H9 (cell line): Measurements from ENCODE around the gene NT5C3A. TPM values are rescaled to one million over a fixed set of nuclear protein-coding genes. Genes with fewer than 3 reads are reported as not detected.

Experiments
- DNase-seq: peaks from one replicate; pipeline ENCODE4 v3.0.0-alpha.2; 2017
- H2AFZ ChIP-seq: one replicate; pipeline ENCODE4 v1.6.1; 2013; ENCODE audit warnings: mild to moderate bottlenecking, low read length, control low read depth, moderate library complexity
- H2AK5ac ChIP-seq: 2 replicates; pipeline ENCODE4 v1.6.1; 2013; ENCODE audit warnings: low read length, control low read depth, mixed read lengths; ENCODE audit not compliant: insufficient read length
- H2BK120ac ChIP-seq: one replicate; pipeline ENCODE4 v1.6.1; 2013; ENCODE audit warnings: low read depth, mild to moderate bottlenecking, low read length, control low read depth, inconsistent platforms; ENCODE audit not compliant: poor library complexity, severe bottlenecking
- H2BK12ac ChIP-seq: 2 replicates; pipeline ENCODE4 v1.6.1; 2013; ENCODE audit warnings: low read length, control low read depth, mixed read lengths, low read depth; ENCODE audit not compliant: insufficient read length
- H2BK15ac ChIP-seq: 2 replicates; pipeline ENCODE4 v1.6.1; 2013; ENCODE audit warnings: low read depth, low read length, control low read depth
- H2BK20ac ChIP-seq: one replicate; pipeline ENCODE4 v1.6.1; 2013; ENCODE audit warnings: low read depth, mild to moderate bottlenecking, low read length, control low read depth, inconsistent platforms; ENCODE audit not compliant: poor library complexity, severe bottlenecking
- H2BK5ac ChIP-seq: 2 replicates; pipeline ENCODE4 v1.6.1; 2013; ENCODE audit warnings: low read length, control low read depth, mixed read lengths; ENCODE audit not compliant: insufficient read length
- H3K14ac ChIP-seq: 2 replicates; pipeline ENCODE4 v1.6.1; 2013; ENCODE audit warnings: low read length, control low read depth; ENCODE audit not compliant: insufficient read depth
- H3K18ac ChIP-seq: 2 replicates; pipeline ENCODE4 v1.6.1; 2013; ENCODE audit warnings: low read depth, mild to moderate bottlenecking, mixed read lengths, low read length, control low read depth; ENCODE audit not compliant: insufficient read length
- H3K23ac ChIP-seq: 2 replicates; pipeline ENCODE4 v1.6.1; 2013; ENCODE audit warnings: low read length, control low read depth, mixed read lengths, low read depth; ENCODE audit not compliant: insufficient read length
- H3K23me2 ChIP-seq: 2 replicates; pipeline ENCODE4 v1.6.1; 2013; ENCODE audit warnings: low read depth, mild to moderate bottlenecking, mixed read lengths, low read length, control low read depth; ENCODE audit not compliant: insufficient read length, poor library complexity, severe bottlenecking
- H3K27ac ChIP-seq: 2 replicates; pipeline ENCODE4 v1.5.1; 2013; ENCODE audit warnings: low read length, control low read depth, mixed read lengths, low read depth; ENCODE audit not compliant: insufficient read length
- H3K27me3 ChIP-seq: 2 replicates; pipeline ENCODE4 v1.6.1; 2013; ENCODE audit warnings: low read length, control low read depth, inconsistent platforms; ENCODE audit not compliant: insufficient read depth
- H3K4ac ChIP-seq: 2 replicates; pipeline ENCODE4 v1.6.1; 2013; ENCODE audit warnings: low read depth, mild to moderate bottlenecking, control low read depth, inconsistent platforms, low read length, moderate library complexity
- H3K4me1 ChIP-seq: 2 replicates; pipeline ENCODE4 v1.6.1; 2013; ENCODE audit warnings: low read length, control low read depth, inconsistent platforms; ENCODE audit not compliant: insufficient read depth
- H3K4me2 ChIP-seq: 2 replicates; pipeline ENCODE4 v1.6.1; 2013; ENCODE audit warnings: low read length, control low read depth, mixed read lengths; ENCODE audit not compliant: insufficient read length, insufficient read depth
- H3K56ac ChIP-seq: 2 replicates; pipeline ENCODE4 v1.6.1; 2013; ENCODE audit warnings: low read depth, mild to moderate bottlenecking, mixed read lengths, low read length, control low read depth; ENCODE audit not compliant: insufficient read length
- H3K79me1 ChIP-seq: 2 replicates; pipeline ENCODE4 v1.6.1; 2013; ENCODE audit warnings: low read depth, mild to moderate bottlenecking, moderate library complexity, low read length, control low read depth, inconsistent platforms; ENCODE audit not compliant: insufficient read depth, poor library complexity, severe bottlenecking
- H3K79me2 ChIP-seq: 2 replicates; pipeline ENCODE4 v1.6.1; 2013; ENCODE audit warnings: low read length, control low read depth, inconsistent platforms; ENCODE audit not compliant: insufficient read depth
- H3K9ac ChIP-seq: 2 replicates; pipeline ENCODE4 v1.6.1; 2013; ENCODE audit warnings: low read length, control low read depth, mixed read lengths; ENCODE audit not compliant: insufficient read length; ENCODE audit errors: extremely low read depth
- H3K9me3 ChIP-seq: one replicate; pipeline ENCODE4 v1.6.1; 2013; ENCODE audit warnings: low read depth, low read length, inconsistent platforms; ENCODE audit not compliant: control insufficient read depth
- H3T11ph ChIP-seq: one replicate; pipeline ENCODE4 v1.6.1; 2013; ENCODE audit warnings: mild to moderate bottlenecking, low read length, control low read depth, inconsistent platforms
- H4K20me1 ChIP-seq: one replicate; pipeline ENCODE4 v1.6.1; 2013; ENCODE audit not compliant: control insufficient read depth, insufficient read length, insufficient read depth
- H4K5ac ChIP-seq: 2 replicates; pipeline ENCODE4 v1.6.1; 2013; ENCODE audit warnings: low read depth, mild to moderate bottlenecking, mixed read lengths, low read length, control low read depth; ENCODE audit not compliant: insufficient read length
- H4K8ac ChIP-seq: replicated peaks from 2 replicates; pipeline ENCODE4 v1.6.1; 2013; ENCODE audit warnings: low read length, control low read depth, mixed read lengths, low read depth; ENCODE audit not compliant: insufficient read length
- H4K91ac ChIP-seq: 2 replicates; pipeline ENCODE4 v1.6.1; 2013; ENCODE audit warnings: low read depth, mild to moderate bottlenecking, moderate library complexity, mixed read lengths, low read length, control low read depth; ENCODE audit not compliant: insufficient read length
- H3K27ac Mint-ChIP-seq, 3 experiments: 2 replicates in 2 of 3; 3 replicates in 1 of 3; pipeline ENCODE4 v1.8.0; 2020 to 2021; ENCODE audit warnings: mixed read lengths in 3 of 3, mild to moderate bottlenecking in 1 of 3, moderate library complexity in 1 of 3
- H3K27me3 Mint-ChIP-seq: 2 replicates; pipeline ENCODE4 v1.8.0; 2021; ENCODE audit warnings: low read depth, mild to moderate bottlenecking, moderate library complexity, mixed read lengths
- H3K36me3 Mint-ChIP-seq, 3 experiments: 2 replicates in 2 of 3; 3 replicates in 1 of 3; pipeline ENCODE4 v1.8.0; 2020 to 2021; ENCODE audit warnings: low read depth in 3 of 3, mixed read lengths in 3 of 3; ENCODE audit not compliant: insufficient read depth in 1 of 3
- H3K4me1 Mint-ChIP-seq, 2 experiments: 2 replicates each; pipeline ENCODE4 v1.8.0; 2020; ENCODE audit warnings: mixed read lengths in 2 of 2
- H3K4me3 Mint-ChIP-seq, 2 experiments: 2 replicates in 1 of 2; 3 replicates in 1 of 2; pipeline ENCODE4 v1.8.0; 2020 to 2021; ENCODE audit warnings: mild to moderate bottlenecking in 2 of 2, mixed read lengths in 2 of 2, moderate library complexity in 1 of 2
- H3K9me3 Mint-ChIP-seq, 2 experiments: 2 replicates in 1 of 2; 3 replicates in 1 of 2; pipeline ENCODE4 v1.8.0; 2020; ENCODE audit warnings: mild to moderate bottlenecking in 2 of 2, mixed read lengths in 2 of 2, moderate library complexity in 1 of 2
- WGBS: extraction: QIAGEN DNeasy Blood & Tissue Kit; methylation state at CpG from one replicate; pipeline ENCODE4 v1.1.7; 2013; ENCODE audit warnings: missing lambda C conversion rate, low lambda C conversion rate, mixed read lengths; ENCODE audit not compliant: insufficient read length; ENCODE audit errors: extremely low coverage; 5-methylcytosine and 5-hydroxymethylcytosine counted together
- total RNA-seq: library from RNA; stranded (reverse); gene quantifications from 2 replicates; pipeline ENCODE4 v1.2.1, GENCODE V29; 2021
- TF ChIP-seq, protein P1 (sequence below): fragments of 200-600 bp; sonication (generic); conservative IDR thresholded peaks from 3 replicates; pipeline ENCODE4 v1.8.0; 2021; ENCODE audit warnings: antibody characterized with exemption, mild to moderate bottlenecking

Gene NT5C3A
- total RNA-seq, 1 experiment from 2014 or later: 22.1 TPM

DNA sequence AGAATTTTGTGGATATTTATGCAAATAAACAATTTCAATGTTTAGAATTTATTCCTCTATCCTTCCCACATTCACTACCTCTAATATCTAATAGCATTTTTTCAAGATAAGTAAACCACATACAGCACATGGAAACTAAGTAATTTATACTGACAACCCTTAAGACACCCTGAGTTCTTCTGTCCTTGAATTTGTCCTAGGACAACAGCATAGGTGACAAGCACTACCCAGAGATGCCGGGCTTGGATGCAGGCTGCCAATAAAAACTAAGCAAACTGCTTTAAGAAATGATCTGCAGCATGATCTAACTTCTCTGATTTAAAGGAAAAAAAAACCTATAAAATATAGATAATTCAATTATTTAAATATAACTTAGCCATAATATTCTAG lies 22.7 kb downstream of the NT5C3A start:
- no peak overlapping the region for H3K4me2 ChIP-seq
- no CpG with 5 or more reads among the region's 1 CpG for WGBS
- peaks cover 5% of the 10 kb centered on the region for H3K79me1 ChIP-seq
- H3K4me1 Mint-ChIP-seq: peaks cover 0 to 2% of the 10 kb centered on the region in 2 experiments; a peak in 1 of 4 replicates
- no peaks in the 10 kb centered on the region for H3K4me1 ChIP-seq
- no peak overlapping the region for H2AK5ac ChIP-seq
- no peaks in the 10 kb centered on the region for H3K9me3 Mint-ChIP-seq
- no peak overlapping the region for H2AFZ ChIP-seq
- H3K27ac ChIP-seq: no peak overlapping the region
- H3K79me2 ChIP-seq: no peaks in the 10 kb centered on the region; the same call in 1 of the 2 replicates
- H3K9me3 ChIP-seq: no peaks in the 10 kb centered on the region
- no peak overlapping the region for H2BK12ac ChIP-seq
- no peak overlapping the region for H2BK15ac ChIP-seq
- no peak overlapping the region for H3K23ac ChIP-seq
- no peak overlapping the region for H3K18ac ChIP-seq
- H2BK5ac ChIP-seq: no peak overlapping the region
- H3K23me2 ChIP-seq: no peaks in the 10 kb centered on the region
- H4K91ac ChIP-seq: no peak overlapping the region
- no peaks in the 10 kb centered on the region for H3K27me3 ChIP-seq
- no peak overlapping the region for H3K14ac ChIP-seq
- no peak overlapping the region for H3K27ac Mint-ChIP-seq
- H3K36me3 Mint-ChIP-seq: no peaks in the 10 kb centered on the region
- no peak overlapping the region for H4K8ac ChIP-seq
- H2BK20ac ChIP-seq: no peak overlapping the region
- TF ChIP-seq, protein P1, sequence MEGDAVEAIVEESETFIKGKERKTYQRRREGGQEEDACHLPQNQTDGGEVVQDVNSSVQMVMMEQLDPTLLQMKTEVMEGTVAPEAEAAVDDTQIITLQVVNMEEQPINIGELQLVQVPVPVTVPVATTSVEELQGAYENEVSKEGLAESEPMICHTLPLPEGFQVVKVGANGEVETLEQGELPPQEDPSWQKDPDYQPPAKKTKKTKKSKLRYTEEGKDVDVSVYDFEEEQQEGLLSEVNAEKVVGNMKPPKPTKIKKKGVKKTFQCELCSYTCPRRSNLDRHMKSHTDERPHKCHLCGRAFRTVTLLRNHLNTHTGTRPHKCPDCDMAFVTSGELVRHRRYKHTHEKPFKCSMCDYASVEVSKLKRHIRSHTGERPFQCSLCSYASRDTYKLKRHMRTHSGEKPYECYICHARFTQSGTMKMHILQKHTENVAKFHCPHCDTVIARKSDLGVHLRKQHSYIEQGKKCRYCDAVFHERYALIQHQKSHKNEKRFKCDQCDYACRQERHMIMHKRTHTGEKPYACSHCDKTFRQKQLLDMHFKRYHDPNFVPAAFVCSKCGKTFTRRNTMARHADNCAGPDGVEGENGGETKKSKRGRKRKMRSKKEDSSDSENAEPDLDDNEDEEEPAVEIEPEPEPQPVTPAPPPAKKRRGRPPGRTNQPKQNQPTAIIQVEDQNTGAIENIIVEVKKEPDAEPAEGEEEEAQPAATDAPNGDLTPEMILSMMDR: no peak
- no peak for DNase-seq
- no peak overlapping the region for H2BK120ac ChIP-seq
- no peaks in the 10 kb centered on the region for H3K27me3 Mint-ChIP-seq
- no peak overlapping the region for H3T11ph ChIP-seq
- no peak overlapping the region for H3K4me3 Mint-ChIP-seq
- H4K5ac ChIP-seq: no peak overlapping the region
- H3K4ac ChIP-seq: no peak overlapping the region
- no peak overlapping the region for H3K56ac ChIP-seq
- H3K9ac ChIP-seq: no peak overlapping the region
- H4K20me1 ChIP-seq: no peaks in the 10 kb centered on the region
